ENCODE measurements around the gene KMT5C. TPM values are rescaled to one million over a fixed set of nuclear protein-coding genes. Genes with fewer than 3 reads are reported as not detected.

KMT5C gene
- total RNA-seq, 4 donors from 2014 or later = 17.3 to 61.8 (median 39.1) TPM

DNA sequence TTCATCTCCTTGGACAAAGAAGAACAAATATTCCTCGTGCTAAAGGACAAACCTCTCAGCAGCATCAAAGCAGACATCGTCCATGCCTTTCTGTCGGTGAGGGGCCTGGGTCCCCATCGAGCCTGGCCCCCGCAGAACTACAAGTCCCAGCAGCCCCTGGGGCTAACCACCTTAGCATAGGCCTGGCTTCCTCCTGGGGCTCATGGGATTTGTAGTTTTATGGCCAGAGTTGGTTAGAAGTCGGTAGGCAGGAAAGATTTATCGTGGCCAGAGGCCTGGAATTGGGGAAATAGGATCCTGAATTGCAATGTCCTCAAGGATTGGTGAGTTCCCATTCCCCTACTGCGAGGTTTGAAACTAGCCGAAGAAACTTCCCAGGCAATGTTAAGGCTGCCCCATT lies 34.2 kb upstream of the KMT5C start:
- no peak for TF ChIP-seq EP300 (IDR thresholded peaks at IDR 0.05)
- no peak for TF ChIP-seq POLR2AphosphoS5 (IDR thresholded peaks at IDR 0.05)
- TF ChIP-seq POLR2A (IDR thresholded peaks at IDR 0.05) = no peak
- TF ChIP-seq CTCF (IDR thresholded peaks at IDR 0.05) = no peak
- Histone ChIP-seq H3K4me3 (no peak overlapping the region), H3K36me3 (no peaks in the 10 kb centered on the region), H3K27me3 (no peaks in the 10 kb centered on the region), H3K4me1 (peaks cover 12% of the 10 kb centered on the region), H3K27ac (no peak overlapping the region), H3K9me3 (no peaks in the 10 kb centered on the region)
- WGBS = 80% methylated on average over 9 of the region's 9 CpGs
- DNase-seq (ENCODE audit: low spot score in 2 of 2) = no peak

DNA sequence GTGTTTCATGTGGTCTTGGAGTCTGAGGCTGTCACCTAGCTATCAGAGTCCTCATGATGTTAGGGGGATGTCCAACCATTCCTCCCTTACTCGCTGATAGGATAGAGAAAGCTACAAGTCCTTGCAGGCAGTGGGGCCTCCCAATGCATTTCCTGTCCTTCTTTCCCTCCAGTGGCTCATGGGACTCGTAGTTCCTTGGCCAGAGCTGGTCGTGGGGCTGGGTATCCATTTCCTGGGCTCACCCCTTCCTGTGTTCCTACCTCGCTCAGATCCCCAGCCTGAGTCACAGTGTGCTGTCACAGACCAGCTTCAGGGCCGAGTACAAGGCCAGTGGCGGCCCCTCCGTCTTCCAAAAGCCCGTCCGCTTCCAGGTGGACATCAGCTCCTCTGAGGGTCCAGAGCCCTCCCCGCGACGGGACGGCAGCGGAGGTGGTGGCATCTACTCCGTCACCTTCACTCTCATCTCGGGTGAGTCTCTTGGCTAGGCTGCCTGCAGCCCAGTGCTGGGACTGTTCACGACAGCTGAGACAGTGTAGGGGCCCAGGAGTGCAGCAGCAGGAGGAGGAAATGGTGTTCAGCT lies 33.6 kb upstream of the KMT5C start:
- WGBS = 92% methylated on average over 17 of the region's 17 CpGs
- no peak for DNase-seq (ENCODE audit: low spot score in 2 of 2)
- no peak for TF ChIP-seq EP300 (IDR thresholded peaks at IDR 0.05)
- Histone ChIP-seq H3K36me3 (no peaks in the 10 kb centered on the region), H3K27ac (no peak overlapping the region), H3K9me3 (no peaks in the 10 kb centered on the region), H3K4me1 (peaks cover 12% of the 10 kb centered on the region), H3K27me3 (no peaks in the 10 kb centered on the region), H3K4me3 (no peak overlapping the region)

DNA sequence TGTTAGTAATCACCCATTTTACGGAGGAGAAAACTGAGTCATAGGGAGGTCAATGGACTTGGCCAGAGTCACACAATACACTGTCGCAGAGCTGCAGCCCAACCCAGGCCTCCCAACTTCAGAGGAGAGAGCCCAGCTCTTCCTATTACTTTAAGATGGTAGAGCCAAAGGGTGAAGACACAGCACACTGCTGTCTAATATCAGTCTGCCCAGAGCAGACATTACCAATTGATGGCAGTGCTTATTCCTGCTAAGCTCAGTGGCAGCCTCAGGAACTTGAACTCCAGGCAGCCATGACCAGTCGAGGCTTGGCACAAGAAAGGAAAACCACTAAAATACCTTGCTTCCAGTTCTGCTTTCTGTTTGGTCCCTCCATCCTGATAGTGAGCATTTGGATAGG lies 33.0 kb upstream of the KMT5C start:
- H3K4me1 ChIP-seq = peaks cover 6% of the 10 kb centered on the region
- no peak overlapping the region for H3K4me3 ChIP-seq
- H3K27ac ChIP-seq = no peak overlapping the region
- TF ChIP-seq EP300 (IDR thresholded peaks at IDR 0.05) (no peak), POLR2A (IDR thresholded peaks at IDR 0.05) (no peak), POLR2AphosphoS5 (IDR thresholded peaks at IDR 0.05) (no peak), CTCF (IDR thresholded peaks at IDR 0.05) (no peak)
- no peaks in the 10 kb centered on the region for H3K9me3 ChIP-seq
- no peaks in the 10 kb centered on the region for H3K36me3 ChIP-seq
- no peak for DNase-seq (ENCODE audit: low spot score in 2 of 2)
- H3K27me3 ChIP-seq = no peaks in the 10 kb centered on the region
- 85% methylated on average over 3 of the region's 3 CpGs for WGBS

- Histone ChIP-seq H3K27ac (no peak overlapping the region), H3K4me1 (no peaks in the 10 kb centered on the region), H3K9me3 (no peaks in the 10 kb centered on the region), H3K27me3 (no peaks in the 10 kb centered on the region), H3K4me3 (no peak overlapping the region), H3K36me3 (no peaks in the 10 kb centered on the region)
- TF ChIP-seq POLR2AphosphoS5 (IDR thresholded peaks at IDR 0.05) = no peak
- no peak for TF ChIP-seq EP300 (IDR thresholded peaks at IDR 0.05)
- no peak for TF ChIP-seq POLR2A (IDR thresholded peaks at IDR 0.05)
- TF ChIP-seq CTCF (IDR thresholded peaks at IDR 0.05) = no peak
- WGBS = 86% methylated on average over 7 of the region's 11 CpGs
- DNase-seq (ENCODE audit: low spot score in 2 of 2) = no peak
These were observed 31.4 kb upstream of the KMT5C start for GRCh38 chr19:55308281-55308680.

- 89% methylated on average over 5 of the region's 5 CpGs for WGBS
- Histone ChIP-seq H3K27ac (no peak overlapping the region), H3K4me3 (no peak overlapping the region), H3K36me3 (no peaks in the 10 kb centered on the region), H3K4me1 (no peaks in the 10 kb centered on the region), H3K9me3 (no peaks in the 10 kb centered on the region), H3K27me3 (no peaks in the 10 kb centered on the region)
- no peak for DNase-seq (ENCODE audit: low spot score in 2 of 2)
- TF ChIP-seq CTCF (IDR thresholded peaks at IDR 0.05) (no peak), EP300 (IDR thresholded peaks at IDR 0.05) (no peak), POLR2AphosphoS5 (IDR thresholded peaks at IDR 0.05) (no peak), POLR2A (IDR thresholded peaks at IDR 0.05) (no peak)
These were observed 30.2 kb upstream of the KMT5C start for GRCh38 chr19:55309448-55309847.

- H3K36me3 ChIP-seq = no peaks in the 10 kb centered on the region
- no peaks in the 10 kb centered on the region for H3K4me1 ChIP-seq
- no peaks in the 10 kb centered on the region for H3K27me3 ChIP-seq
- H3K27ac ChIP-seq = no peak overlapping the region
- no peaks in the 10 kb centered on the region for H3K9me3 ChIP-seq
- DNase-seq (ENCODE audit: low spot score in 2 of 2) = no peak
- WGBS = 60% methylated on average over 6 of the region's 7 CpGs
- H3K4me3 ChIP-seq = no peak overlapping the region
- TF ChIP-seq POLR2A (IDR thresholded peaks at IDR 0.05) (no peak), EP300 (IDR thresholded peaks at IDR 0.05) (no peak), CTCF (IDR thresholded peaks at IDR 0.05) (no peak), POLR2AphosphoS5 (IDR thresholded peaks at IDR 0.05) (no peak)
These were observed 29.2 kb upstream of the KMT5C start for GRCh38 chr19:55310498-55310897.

Data from suprapubic skin (tissue), 4 donors.